DMS153 treated with DMSO at 0.1 percent for 48 hours (cell line): Measurements from ENCODE around the gene COA3.

Experiments used
- DNase-seq: peaks from one replicate; lab custom pipeline; 2025; ENCODE audit not compliant: unreplicated experiment; lab: John Stamatoyannopoulos, UW

The COA3 gene, protein sequence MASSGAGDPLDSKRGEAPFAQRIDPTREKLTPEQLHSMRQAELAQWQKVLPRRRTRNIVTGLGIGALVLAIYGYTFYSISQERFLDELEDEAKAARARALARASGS

DNA sequence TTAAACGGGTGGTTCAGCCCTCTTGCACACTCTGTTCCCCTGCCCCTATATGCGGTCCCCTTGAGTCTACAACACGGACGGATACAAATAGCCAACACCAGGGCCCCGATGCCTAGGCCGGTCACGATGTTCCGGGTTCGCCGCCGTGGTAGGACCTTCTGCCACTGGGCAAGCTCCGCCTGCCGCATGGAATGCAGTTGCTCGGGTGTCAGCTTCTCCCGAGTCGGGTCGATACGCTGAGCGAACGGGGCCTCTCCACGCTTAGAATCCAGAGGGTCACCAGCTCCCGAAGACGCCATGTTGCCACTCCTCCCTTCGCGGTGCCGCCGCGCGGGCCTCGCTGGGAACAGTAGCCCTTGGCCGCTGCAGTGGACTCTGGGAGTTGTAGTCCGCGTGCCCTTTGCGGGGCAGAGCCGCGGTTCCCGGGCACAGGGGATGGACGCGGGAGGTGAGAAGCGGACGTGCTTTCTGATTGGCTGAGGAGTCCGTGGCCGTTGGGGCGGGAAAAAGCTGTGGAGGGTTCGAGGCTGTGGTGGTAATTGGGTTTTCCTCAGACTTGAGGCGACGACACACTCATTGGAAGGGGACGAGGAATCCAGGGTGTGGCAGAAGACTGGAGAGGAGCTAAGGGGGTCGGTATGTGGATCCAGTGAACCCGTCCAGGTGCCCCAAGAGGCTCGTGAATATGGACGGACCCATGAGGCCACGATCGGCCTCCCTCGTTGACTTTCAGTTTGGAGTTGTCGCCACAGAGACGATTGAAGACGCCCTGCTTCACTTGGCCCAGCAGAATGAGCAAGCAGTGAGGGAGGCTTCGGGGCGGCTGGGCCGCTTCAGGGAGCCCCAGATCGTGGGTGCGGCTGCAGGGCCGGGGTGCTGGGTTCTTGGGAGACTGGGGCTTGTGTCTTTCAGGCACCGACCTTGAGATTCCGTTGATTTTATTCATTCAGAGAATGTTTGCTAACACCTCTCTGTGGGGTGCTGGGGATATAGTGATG is at the start of gene COA3, which contains the start of gene CNTD1:
Gene COA3 (minus strand): TSS at position 322 of the 998 bp plus-strand sequence. CDS start 23 bp downstream, at position 299.
Gene CNTD1 (plus strand): TSS at position 479 of the 998 bp plus-strand sequence. CDS start 207 bp downstream, at position 686.
- peak; percentile 88 for DNase-seq

DNA sequence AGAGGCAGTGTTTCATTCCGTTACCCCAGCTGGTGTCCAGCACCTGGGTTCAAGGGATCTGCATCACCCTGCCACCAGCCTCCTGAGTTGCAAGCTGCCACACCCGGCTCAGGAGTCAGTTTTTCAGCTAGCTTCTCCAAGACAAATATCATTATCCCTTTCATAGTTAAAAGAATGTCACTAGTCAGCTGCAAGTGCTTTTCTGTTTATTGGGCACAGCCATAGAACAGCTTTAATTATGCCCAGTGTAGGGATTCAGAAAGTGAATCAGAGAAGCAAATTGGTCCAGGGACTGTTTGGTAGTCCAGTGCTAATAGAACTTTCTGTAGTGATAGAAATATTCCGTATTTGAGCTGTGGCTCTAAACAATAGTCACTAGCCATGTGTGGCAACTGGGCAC is 49.6 kb upstream of the COA3 start:
- no peak for DNase-seq

DNA sequence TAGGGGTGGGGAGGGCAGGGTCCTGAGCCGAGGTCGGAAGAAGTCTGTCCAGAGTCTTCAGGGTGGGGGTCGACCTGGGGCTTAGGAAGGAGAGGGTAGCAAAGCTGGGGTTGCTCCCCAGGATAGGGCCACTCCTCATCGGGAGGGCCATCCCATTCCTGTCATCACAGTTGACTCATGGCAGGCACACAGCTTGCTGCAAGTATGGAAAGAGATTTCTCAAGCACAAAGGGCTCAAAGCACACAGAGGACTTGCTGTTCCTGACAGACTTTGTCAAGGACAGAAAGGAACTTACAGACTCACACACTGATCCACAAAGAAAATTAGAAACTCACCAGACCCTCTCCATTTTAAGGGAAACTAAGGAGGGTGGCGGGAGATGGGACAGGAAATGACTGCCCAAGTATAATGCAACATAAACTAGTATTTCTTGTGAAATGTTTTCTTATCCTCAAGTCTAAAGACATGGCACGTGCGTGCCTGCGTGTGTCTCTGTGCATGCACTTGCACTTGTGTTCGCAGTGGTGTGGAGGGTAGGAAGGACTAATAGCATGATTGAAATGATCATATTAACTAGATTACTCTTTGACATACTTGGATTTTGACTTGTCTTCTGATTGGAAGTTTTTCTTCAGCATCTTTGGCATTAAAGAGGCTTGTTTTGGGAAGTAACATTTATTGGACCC is 48.2 kb upstream of the COA3 start:
- DNase-seq = no peak

DNA sequence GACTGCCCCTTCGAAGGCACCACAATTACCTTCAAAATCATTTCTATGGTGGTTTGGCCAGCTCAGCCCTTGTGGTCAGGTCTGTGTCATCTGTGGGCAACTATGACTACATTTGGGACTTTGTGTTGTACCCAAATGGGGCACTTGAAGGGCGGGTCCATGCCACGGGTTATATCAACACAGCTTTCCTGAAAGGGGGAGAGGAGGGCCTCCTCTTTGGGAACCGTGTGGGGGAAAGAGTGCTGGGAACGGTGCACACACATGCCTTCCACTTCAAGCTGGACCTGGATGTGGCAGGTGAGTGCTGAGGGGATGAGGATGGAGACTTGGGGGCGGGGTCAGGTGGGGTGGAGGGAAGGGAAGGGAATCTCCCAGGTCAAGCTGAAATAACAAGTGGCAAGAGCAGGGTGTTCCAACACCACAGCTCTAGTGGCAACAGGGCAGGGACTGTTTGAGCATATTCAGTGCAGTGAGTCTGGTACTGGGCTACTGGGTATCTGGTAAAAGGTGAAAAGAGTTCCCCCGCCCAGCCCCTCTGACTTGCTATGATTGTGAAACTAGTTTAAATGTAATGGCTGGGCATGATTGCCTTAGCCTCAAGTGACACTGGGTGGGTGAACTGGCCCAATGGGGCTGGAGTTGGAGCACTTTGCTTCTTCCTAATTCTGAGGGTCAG is 47.6 kb upstream of the COA3 start:
- DNase-seq = no peak

DNA sequence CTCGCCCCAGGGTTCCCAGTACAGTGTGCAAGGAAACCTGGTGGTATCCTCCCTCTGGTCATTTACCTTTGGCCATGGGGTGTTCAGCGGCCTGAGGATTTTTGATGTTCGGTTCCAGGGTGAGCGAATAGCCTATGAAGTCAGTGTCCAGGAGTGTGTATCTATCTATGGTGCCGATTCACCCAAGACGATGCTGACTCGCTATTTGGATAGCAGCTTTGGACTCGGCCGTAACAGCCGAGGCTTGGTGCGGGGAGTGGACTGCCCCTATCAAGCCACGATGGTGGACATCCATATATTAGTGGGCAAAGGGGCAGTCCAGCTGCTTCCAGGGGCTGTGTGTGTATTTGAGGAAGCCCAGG is 47.0 kb upstream of the COA3 start:
- DNase-seq = no peak

DNA sequence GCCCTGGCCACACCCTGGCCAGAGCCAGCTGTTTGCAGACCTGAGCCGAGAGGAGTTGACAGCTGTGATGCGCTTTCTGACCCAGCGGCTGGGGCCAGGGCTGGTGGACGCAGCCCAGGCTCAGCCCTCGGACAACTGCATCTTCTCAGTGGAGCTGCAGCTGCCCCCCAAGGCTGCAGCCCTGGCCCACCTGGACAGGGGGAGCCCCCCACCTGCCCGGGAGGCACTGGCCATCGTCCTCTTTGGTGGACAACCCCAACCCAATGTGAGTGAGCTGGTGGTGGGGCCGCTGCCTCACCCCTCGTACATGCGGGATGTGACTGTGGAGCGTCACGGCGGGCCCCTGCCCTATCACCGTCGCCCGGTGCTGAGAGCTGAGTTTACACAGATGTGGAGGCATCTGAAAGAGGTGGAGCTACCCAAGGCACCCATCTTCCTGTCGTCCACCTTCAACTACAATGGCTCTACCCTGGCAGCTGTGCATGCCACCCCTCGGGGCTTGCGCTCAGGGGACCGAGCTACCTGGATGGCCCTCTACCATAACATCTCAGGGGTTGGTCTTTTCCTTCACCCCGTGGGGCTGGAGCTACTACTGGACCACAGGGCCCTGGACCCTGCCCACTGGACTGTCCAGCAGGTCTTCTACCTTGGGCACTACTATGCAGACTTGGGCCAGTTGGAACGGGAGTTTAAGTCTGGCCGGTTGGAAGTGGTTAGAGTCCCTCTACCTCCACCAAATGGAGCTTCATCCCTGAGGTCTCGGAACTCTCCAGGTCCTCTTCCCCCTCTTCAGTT is 46.5 kb upstream of the COA3 start:
- DNase-seq = no peak

DNA sequence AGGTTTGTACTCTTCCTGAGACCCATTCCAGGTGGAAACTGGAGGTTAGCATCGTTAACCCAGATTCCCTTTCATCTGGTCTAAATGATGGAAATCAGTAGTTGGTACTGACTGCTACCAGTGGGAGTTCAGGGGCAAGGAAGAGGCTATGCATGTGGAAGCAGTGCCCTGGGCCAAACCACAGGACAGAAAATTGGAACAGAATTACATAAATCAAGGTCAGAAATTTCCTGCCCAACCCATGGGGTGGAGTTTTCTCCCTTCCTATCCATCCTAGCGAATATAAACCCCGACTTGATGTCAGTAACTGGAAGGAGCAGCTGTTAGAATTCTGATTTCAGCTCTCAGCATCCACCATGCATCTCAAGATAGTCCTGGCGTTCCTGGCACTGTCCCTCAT is 45.8 kb upstream of the COA3 start, which contains the start of gene AOC2:
Gene AOC2 (plus strand): TSS at position 310 of the 400 bp plus-strand sequence. CDS start 47 bp downstream, at position 357.
- DNase-seq = no peak

DNA sequence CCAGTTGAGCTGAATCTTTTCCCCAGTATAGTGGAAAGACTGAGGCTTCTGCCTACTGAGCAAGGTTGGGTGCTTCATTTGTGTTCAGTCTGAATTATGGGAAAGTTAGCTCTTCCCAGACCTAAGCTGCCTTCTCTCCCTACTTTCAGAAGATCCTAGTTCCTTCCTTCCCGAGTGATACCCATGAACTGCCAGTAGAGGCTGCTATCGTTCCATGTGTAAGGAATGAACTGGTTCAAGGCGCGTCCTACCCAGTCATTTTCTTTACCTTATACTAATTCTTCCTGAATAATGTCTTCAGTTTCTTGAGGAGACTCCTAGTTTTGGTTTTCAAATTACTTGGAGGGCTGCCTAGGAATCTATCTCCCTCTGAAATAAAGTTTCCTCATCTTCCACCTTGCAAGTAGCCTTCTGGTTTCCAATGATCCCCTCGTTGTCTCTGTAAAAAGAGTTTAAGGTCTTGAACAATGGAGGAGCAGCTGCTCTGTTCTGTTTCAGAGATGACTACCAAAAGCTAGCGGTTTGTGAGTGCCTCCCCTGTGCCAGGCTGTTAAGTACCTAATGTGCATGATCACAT is 44.9 kb upstream of the COA3 start:
- peak; percentile 46 for DNase-seq

DNA sequence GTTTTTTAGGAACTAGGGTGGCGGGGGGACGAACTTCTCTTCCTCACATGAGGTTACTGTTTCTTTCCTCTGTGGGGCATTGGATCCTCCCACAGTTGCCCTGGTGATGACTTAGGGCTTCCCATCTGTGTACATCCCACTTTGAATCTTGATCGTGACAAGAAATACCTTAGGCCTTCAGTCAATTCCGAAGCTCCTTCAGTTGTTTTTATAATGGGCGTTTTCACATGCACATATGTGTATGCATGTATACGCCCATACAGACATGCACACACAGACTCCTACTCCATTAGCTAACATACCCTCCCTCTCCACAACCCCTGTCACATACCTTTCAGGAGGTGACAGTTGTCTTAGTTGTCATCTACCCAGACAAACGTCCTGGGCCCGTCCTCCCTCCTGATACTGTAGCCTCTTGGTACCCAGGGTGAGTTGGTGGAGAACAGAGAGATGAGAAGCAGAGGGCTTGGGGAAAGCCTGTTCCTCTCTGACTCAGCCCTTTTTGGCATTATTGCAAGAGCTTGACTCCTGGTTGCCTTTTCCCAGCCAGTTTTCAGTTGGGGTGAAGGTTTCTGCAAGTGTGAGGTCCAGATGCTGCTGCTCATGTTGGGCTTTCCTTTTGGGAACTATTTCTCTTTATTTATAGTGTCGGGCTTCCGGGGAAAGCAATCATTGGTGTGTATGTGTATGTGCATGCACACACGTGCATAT is 43.6 kb upstream of the COA3 start:
- no peak for DNase-seq

DNA sequence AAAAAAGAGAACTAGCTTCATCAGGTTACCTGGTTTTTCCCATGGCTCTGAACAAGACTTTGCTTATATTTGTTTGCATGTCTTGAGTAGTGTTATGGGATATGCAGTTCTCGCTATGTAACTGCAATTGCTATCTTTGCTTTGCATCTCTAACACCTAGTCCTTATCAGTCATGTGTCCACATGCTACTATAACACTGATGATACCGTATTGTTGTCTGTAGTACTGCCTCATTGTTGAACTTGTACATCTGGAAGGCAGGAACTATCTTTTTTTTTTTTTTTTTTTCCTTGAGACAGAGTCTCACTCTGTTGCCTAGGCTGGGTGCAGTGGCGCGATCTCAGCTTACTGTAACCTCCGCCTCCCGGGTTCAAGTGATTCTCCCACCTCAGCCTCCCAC is 37.2 kb upstream of the COA3 start:
- no peak for DNase-seq

DNA sequence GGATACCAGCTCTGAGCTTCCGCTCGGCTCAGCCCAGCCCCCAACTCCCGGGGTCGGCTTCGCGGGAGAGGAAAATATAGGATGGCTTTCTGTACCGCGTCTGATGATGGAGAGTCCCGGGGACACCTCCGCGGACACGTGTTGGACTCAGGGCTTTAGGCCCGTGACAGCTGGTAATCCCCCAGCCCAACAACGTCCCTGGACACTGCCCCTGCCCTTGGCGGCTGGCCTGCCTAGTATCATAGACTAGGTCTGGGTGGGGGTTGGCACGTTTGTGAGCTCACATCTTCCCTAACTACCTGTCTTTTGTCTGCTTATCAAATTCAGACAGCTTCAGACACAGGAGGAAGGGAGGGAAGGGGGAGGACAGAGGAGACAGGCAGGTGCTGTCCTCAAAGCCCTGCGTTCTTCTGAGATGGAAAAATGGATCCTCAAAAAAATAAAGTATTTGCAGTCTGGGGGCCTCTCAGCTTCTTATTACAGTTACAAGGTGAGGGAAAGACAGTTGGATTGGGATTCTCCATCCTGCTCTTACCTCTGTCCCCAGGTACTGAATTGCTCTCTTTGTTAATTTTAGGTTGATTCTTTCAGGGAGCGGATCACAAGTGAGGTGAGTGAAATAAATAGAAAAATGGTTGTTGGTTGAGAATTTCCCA is 35.4 kb upstream of the COA3 start:
- no peak for DNase-seq

DNA sequence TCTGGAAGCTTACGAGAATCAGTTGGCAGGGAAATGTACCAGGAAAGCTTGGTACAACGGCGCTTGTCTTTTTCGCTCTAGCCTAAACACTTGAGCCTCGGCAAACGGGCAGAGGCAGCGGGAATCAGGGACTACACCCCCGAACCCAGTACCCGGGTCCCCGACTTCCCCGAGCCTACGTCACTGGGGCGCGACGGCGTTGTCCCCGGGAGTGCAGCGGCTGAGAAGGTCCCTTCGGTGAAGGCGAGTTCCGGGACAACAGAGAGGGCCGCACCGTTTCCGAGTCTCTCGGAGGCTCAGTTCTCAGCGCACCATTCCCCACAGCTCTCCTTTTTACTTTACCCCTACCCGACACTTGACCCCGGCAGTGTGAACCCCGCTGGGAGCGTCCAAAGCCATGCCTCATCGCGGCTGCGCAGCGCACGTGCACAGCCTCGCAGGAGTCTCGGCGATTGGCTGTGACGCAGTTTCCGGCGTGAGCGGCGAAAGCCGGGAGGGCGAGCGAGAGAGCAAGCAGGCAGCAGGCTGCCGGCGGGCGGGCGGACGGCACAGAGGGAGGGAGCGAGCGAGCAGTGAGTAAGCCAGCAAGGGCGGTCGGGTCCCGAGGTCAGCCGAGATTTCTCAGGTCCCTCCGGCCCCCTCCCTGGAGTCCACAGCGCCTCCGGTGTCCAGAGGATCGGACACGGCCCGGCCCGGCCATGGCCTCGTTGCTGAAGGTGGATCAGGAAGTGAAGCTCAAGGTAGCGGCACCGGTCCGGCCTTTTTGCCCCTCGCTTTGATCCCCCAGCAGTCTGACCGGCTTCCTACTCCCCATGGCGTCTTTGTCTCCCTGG is 34.6 kb upstream of the COA3 start, which contains the start of gene PSME3:
Gene PSME3 (plus strand): TSS at position 464 of the 833 bp plus-strand sequence. CDS start 235 bp downstream, at position 699.
- peak; percentile 81 for DNase-seq

DNA sequence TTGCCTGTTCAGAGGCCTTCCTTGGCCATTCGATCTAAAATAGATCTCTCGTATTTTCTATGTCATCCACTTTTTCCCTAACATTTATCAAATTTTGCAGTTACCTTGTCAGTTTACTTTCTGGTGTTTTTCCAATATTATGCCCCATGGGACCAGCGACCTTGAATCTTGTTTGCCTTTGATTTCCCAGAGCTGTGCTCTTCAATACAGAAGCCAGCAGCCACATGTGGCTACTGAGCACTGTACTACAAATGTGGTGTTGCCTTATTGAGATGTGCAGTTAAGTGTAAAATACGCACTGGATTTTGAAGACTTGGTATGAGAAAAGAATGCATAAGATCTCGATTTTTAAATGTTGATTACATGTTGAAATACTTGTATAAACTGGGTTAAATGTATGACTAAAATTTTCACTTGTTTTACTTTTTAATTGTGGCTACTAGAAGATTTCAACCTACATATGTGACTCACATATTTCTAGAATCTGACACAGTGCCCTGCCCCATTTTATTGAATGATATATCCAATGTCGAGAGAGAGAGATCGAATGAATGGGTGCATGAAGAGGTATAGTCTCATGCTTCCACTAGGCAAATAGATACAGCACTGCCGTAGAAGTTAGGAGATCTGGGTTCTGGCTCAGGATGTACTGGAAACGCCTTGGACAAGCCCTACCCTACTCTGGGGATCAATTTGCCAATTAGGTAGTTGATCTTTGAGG is 33.9 kb upstream of the COA3 start:
- DNase-seq = no peak

DNA sequence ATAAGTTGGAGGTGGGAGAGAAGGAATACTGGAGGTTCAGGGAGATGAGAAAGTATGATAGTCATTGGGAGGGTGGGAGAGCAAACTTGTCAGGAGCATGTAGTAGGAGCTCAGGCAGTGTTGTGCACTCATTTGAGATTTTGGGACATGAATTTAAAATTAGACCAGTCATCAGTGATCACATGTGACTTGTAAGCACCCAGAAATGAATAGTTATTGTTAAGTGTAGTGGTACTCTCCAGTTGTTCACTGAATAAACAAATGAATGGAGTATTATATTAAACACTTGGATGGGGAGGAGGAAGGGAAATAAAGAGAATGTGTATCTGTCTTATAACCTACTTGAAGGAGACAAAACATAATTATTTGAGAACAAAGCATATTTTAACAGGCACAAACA is 32.5 kb upstream of the COA3 start:
- no peak for DNase-seq

DNA sequence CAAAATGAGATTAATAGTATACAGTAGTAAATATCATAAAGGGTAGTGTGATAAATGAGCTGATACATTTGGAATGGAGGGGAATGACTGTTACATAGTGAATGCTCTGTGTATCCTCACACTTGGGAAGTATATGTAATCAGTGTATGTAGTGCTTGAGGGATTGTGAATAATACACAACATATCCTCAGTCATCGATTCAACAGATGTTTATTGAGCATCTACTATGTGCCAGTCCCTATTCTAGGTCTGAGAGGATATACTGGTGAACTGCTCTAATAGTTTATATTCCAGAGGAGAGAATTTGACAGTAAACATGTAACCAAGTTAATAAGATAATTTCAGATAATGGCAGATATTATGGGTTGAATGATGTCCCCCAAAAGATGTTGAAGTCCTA is 29.0 kb upstream of the COA3 start:
- no peak for DNase-seq

DNA sequence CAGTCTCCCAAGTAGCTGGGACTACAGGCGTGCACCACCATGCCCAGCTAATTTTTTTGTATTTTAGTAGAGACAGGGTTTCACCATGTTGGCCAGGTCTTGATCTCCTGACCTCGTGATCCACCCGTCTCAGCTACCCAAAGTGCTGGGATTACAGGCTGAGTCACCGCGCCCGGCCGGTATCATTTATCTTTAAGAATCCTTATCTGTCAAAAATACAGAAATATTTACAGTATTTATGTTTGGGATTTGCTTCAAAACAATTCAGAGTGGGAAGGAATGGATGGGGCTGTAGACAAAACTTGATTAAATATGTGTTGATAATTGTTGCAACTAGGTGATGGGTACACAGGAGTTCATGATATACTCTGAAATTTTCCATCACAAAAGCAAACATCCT is 22.7 kb upstream of the COA3 start:
- DNase-seq = no peak

DNA sequence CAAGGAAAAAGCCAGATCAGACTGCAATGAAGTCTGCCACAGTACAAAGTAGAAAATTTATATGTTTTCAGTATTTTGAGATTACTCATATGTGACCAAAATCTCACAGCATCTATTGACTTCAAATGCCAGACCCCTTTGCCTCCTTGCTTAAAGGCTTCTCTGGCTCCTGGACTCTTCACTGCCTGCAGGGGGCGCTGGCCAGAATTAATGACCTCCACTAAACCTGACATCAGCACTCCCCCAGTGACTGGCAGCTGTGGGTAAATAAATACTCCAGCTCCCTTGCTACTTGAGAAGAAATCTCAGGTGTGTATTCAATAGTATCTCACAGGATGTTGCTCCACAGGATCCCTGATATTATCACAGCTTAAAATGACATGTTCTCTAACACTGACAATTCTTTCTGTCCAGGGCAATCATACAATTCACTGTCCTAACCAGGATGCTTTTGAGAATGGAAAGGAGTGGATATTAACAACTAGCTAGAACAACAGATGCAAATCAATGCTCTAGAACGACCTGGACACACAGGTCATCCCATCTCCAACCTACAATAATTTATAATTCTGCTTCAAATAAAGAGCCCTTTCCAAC is 21.5 kb upstream of the COA3 start:
- DNase-seq = peak; percentile 11
